ENCODE data around the gene ANKS3. TPM values are rescaled to one million over a fixed set of nuclear protein-coding genes. Genes with fewer than 3 reads are reported as not detected.

The ANKS3 gene
- total and polyA plus RNA-seq, 2 experiments from 2014 or later: 22.5 to 24.9 TPM

DNA sequence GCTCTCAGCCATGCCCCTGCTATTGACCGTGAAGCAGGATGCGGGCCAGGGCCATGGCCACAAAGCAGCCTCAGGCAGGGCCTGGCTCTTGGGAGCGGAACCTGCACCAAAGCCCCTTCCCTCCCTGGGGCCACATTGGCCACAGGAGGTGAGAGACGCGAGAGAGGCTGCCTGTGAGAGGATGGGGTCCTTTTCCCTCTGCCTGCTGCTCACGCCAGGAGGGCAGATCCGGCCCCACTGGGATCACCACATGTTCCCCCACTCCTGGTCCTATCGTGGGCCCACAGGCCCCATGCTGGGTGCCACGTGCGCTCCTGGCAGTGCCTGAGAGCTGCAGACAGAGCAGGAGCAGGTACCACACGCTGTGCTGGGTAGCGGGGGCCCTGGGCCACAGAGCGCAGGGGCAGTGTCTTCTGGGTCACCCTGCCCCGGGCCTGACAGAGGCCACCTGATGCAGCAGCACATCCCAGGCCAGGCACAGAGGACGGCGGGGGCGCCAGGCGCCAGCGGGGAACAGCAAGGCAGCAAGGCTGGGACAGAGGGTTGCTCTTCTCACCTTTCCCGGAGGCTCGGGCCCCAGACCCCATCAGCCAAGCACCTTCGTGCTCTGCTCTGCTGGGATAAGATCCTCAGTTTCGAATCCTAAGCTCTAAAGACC, 49.9 kb downstream of the ANKS3 start (continued):
- TF ChIP-seq, protein P1, sequence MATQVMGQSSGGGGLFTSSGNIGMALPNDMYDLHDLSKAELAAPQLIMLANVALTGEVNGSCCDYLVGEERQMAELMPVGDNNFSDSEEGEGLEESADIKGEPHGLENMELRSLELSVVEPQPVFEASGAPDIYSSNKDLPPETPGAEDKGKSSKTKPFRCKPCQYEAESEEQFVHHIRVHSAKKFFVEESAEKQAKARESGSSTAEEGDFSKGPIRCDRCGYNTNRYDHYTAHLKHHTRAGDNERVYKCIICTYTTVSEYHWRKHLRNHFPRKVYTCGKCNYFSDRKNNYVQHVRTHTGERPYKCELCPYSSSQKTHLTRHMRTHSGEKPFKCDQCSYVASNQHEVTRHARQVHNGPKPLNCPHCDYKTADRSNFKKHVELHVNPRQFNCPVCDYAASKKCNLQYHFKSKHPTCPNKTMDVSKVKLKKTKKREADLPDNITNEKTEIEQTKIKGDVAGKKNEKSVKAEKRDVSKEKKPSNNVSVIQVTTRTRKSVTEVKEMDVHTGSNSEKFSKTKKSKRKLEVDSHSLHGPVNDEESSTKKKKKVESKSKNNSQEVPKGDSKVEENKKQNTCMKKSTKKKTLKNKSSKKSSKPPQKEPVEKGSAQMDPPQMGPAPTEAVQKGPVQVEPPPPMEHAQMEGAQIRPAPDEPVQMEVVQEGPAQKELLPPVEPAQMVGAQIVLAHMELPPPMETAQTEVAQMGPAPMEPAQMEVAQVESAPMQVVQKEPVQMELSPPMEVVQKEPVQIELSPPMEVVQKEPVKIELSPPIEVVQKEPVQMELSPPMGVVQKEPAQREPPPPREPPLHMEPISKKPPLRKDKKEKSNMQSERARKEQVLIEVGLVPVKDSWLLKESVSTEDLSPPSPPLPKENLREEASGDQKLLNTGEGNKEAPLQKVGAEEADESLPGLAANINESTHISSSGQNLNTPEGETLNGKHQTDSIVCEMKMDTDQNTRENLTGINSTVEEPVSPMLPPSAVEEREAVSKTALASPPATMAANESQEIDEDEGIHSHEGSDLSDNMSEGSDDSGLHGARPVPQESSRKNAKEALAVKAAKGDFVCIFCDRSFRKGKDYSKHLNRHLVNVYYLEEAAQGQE (IDR thresholded peaks at IDR 0.05; ENCODE audit: unreplicated experiment): no peak
- TF ChIP-seq ETS1 (IDR thresholded peaks at IDR 0.05) (no peak), POLR2AphosphoS5 (IDR thresholded peaks at IDR 0.05; ENCODE audit: low read depth) (no peak), STAT1 (IDR thresholded peaks at IDR 0.05; ENCODE audit: unreplicated experiment) (no peak), CTCF (conservative IDR thresholded peaks at IDR 0.05; ENCODE audit: low read depth in 2 of 2) (no peak), ZNF331 (CRISPR knock-in tag; IDR thresholded peaks at IDR 0.05; ENCODE audit: low read depth) (no peak), CREB1 (CRISPR knock-in tag; IDR thresholded peaks at IDR 0.05; ENCODE audit: low read depth) (no peak), EZH2 (IDR thresholded peaks at IDR 0.05; ENCODE audit: low read depth, unreplicated experiment) (no peak), JUNB (IDR thresholded peaks at IDR 0.05; ENCODE audit: unreplicated experiment) (no peak), EZH2phosphoT487 (IDR thresholded peaks at IDR 0.05; ENCODE audit: unreplicated experiment) (no peak), ZNF114 (CRISPR knock-in tag; IDR thresholded peaks at IDR 0.05) (no peak), NANOG (IDR thresholded peaks at IDR 0.05; ENCODE audit: borderline replicate concordance) (no peak)
